Tongue (tissue), 2 donors: ENCODE measurements around the gene GPX4. TPM values are rescaled to one million over a fixed set of nuclear protein-coding genes. Genes with fewer than 3 reads are reported as not detected.

Experiments
- DNase-seq: peaks from one replicate; pipeline ENCODE4 v3.0.0-alpha.2; 2015
- total RNA-seq: library from RNA; depleted of rRNA; stranded (reverse); fragments of >200 nt; gene quantifications from one replicate; pipeline ENCODE4 v1.2.3, GENCODE V29; 2014

The GPX4 gene
- total RNA-seq, 1 donor from 2014 or later = 115 TPM

DNA sequence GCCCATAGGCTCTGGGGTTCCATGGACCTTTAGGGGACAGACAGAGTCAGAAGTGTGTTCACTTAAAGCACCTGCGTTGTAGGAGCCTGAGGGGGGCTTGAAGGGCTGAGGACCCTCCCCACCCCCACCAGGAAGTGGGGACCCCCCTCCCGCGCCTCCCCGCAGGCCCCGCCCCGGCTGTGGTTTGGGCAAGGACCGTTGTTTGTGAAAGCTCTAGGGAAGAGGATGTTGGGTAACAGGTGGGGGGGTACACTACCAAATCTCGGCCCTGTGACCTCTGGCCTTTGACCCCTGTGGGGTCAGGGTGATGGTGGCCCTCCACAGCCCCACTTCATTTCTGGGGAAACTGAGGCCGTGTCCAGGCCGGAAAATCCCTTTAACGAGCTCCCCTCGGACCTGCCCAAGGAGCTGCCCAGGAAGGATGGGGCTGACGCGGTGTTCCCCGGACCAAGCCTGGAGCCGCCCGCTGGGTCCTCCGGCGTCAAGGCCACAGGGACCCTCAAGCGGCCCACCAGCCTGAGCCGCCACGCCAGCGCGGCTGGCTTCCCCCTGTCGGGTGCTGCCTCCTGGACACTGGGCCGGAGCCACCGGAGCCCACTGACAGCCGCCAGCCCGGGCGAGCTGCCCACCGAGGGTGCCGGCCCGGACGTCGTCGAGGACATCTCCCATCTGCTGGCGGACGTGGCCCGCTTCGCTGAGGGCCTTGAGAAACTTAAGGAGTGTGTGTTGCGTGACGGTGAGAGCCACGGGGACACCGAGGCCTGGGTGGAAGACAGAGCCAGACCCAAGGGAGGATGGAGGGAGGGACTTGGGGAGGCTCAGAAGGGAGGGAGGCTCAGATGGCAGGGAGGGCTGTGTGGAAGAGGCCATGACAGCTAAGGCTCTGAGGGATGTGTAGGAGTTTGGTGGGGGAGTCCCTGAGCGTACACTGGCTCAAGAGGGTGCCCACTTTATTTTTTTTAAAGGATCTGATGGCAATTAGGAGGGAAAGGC, 35.5 kb upstream of the GPX4 start:
- DNase-seq = no peak

DNA sequence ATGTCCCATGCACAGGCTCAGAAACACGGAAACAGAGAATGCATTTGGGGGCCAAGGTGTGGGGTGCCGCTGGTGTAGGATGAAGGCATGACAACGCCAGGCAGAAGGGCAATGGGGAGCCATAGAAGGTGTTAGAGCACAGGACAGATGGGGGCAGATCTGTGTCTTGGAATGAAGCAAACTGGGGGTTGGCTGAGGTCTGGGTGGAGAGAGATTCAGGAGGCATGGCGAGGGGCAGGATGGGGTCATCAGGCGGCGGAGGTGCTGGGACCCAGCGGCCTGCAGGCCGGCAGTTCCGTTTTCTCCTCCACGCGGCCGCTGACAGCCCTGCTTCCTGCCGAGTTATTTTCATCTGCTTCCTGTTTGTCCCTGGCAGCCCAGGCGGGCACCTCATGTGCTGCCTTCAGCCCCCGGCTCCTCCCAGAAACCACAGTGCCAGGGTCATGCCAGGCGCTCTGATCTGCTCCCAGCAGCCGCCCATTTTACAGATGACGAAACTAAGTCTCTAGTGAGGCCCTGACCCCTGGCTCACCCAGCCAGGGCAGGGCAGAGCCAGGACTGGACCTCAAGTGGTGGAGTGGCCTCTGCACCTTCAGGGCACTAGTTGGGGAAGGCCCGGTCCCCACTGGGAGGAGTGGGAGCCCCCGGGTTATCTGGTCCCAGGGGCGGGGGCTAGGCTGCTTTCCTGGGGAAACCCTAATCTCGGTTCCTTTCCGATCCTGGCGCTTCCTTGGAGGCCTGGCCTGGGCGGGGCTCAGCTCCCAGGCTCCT, 34.6 kb upstream of the GPX4 start:
- DNase-seq = peak; percentile 11

DNA sequence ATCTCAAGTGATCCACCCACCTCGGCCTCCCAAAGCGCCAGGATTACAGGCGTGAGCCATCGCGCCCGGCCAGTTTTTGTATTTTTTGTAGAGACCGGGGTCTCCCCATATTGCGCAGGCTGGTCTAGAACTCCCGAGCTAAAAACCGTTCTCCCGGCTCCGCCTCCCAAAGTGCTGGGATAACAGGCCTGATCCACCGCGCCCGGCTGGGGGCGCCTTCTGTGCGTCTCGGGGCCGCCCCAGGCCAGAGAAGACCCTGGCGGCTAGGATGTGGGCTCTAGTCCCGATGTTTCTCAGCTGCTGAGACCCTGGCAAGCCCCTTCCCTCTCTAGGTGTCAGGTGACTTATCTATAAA, 33.2 kb upstream of the GPX4 start:
- DNase-seq = no peak

DNA sequence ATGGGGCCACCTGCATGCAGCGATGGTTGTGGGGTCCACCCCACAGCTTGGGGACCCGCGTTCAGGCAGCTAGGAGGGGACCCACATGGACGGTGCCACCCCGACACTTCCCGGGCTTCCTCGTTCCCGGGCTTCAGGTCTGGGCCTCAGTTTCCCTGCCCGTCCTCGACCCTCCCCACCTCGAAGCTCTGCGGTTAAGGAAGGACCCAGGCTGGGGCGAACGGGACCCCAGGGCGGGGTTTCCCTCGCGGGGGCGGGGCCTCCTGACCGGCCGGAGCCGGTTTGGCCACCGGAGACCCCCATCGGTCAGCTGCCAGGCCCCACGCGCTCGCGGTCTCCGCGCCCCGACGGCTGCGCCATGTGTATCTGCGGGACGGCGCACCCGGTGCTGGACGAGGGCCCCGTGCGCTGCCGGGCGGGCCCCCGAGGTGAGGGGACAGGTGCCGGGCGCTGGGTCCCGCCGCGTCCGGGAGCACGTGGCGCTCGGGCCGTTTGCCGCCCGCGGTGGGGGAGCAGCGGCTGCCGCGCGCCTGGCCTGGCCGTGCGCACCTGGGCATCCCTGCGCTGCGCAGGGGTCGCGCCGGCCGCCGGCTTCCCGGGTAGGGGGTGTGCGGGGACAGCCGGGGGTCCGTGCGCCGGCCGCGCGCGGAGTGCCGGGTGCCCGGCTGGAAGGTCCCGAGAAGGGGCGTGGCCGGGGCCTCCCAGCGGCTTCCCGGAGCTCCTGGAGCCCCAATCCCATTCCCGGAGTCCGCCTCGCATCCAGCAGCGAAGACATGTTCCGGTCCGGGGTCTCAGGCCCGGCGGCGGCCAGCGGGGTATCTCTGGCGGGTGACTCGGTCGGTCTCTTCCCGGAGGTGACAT, 32.6 kb upstream of the GPX4 start:
- no peak for DNase-seq

DNA sequence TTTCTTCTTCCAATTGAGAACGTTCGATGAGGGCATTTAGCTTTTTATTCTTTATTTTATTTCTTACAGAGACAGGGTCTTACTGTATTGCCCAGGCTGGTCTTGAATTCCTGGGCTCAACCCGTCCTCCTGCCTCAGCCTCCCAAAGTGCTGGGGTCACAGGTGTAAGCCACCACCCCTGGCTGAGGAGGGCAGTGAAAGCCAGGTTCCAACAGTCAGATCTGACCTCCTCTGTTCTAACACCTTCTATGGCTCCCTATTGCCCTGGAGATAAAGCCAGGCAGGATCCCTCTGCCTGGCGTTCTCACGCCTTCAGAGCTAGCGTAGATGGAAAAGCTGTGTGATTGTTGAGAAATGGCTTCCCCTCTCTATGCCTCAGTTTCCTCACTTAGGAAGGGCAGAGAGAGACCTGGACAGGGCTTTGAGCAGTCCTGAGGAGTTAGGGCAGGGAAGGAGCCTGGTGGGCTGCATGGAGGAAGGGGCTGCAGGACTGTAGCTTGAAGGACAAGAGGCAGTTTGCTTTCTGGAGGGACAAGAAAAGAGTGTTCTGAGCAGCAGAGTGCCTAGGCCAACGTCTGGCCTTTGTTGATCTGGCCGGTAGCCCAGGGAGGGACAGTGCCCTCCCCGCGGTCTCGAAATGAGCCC, 31.3 kb upstream of the GPX4 start:
- no peak for DNase-seq

DNA sequence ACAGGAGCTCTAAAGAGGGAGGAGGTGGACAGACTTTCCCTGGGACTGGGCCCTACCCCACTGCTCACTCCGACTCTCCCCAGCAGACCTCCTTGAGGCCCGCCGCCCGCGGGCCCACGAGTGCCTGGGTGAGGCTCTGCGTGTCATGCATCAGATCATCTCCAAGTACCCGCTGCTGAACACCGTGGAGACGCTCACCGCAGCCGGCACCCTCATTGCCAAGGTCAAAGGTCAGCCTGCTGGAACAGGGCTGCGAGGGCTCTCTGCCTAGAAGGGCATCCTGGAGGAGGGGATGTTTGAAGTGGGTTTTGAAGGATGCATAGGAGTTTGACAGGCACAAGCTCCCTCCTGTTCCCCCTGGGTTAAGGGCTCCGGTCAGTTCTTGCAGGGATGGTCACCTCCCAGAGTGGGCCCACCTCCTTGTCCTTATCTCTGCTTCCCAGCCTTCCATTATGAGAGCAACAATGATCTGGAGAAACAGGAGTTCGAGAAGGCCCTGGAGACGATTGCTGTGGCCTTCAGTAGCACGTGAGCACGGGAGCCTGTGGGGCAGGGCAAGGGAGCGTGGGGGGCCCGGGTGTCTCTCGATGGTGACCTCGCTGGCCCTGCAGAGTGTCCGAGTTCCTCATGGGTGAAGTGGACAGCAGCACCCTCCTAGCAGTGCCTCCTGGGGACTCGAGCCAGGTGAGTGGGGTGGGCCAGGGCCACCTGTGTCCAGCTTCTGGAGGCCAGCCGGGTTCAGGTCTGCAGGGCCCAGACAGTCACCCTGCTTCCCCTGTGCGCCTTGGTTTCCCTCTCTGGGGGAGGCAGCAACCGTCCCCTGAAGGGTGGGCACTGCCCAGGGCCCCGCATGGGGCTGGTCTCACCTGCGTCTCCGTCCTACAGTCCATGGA, 30.5 kb upstream of the GPX4 start:
- DNase-seq = no peak

DNA sequence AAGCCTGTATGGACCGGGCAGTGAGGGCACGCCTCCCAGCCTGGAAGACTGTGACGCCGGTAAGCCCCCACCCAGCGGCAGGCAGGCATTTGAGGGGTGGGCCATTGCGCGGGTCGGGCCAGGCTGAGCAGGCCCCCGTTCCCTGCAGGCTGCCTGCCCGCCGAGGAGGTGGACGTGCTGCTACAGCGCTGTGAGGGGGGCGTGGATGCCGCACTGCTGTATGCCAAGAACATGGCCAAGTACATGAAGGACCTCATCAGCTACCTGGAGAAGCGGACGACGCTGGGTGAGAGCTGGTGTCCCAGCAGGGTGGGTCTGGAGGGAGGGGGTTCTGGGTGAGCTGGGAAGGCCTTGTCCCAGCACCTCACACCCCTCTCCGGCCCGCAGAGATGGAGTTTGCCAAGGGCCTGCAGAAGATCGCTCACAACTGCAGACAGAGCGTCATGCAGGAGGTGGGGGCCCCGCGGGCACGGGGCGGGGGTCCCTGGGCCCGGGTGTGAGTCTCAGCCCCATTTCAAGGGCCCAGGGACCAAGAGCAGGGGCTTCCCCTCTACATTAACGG, 29.8 kb upstream of the GPX4 start:
- DNase-seq = no peak

DNA sequence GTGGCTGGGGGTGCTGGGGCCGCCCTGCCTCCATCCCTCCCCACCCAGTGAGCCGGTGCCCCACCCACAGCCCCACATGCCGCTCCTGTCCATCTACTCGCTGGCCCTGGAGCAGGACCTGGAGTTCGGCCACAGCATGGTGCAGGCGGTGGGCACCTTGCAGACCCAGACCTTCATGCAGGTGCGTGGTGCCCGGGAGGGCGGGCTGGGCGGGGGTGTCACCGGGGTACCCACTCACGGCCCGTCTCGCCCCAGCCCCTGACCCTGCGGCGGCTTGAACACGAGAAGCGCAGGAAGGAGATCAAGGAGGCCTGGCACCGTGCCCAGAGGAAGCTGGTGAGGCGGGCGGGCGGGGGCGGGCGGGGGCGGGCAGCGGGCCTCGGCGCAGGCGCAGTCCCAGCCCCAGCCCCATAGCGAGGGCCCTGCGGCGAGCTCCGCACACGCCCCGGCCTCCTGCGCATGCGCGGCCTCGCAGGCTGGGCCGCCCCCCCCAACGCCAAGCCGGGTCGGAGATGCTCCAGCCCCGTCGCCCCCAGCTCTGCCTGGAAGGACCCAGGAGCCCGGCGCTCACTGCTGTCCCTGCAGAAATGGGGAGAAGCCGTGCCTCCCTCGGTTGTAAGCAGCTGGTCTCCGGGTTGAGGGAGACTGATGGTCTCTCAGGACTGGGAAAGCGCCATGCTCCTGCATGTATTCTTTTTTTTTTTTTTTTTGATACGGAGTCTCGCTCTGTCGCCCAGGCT, 29.1 kb upstream of the GPX4 start:
- DNase-seq = peak; percentile 20

DNA sequence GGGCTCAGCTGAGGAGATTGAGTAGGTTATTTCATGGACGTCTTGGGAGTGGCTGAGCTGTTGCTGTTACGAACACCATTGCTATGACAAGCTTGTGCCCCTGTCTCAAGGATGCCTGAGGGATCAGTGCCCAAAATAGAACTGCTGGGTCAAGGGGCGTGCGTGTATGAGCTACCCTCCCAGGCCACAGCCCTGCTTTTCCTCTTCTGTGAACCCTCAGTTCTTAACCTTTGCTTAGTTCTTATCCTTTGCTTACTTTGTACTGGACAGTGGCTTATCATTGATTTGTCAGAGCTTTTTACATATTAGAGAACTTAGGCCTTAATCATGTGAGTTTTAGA, 27.8 kb upstream of the GPX4 start:
- no peak for DNase-seq

DNA sequence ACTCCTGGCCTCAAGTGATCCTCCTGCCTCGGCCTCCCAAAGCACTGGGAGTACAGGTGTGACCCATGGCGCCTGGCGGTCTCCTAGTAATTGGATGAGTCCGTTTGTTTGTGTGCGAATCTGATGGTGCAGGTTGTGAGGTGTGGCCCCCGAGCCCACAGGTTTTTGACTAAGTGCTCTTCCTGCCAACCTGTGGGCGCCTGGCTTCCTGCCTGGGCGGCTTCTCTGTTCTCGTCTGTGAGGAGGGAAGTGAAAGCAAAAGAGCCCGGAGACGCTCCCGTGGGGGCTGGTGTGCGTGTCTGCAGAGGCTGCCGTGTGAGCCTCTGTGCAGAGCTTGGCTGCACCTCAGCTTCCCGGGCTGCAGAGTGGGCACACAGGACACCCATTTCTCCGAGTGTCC, 26.8 kb upstream of the GPX4 start:
- DNase-seq = peak; percentile 9

DNA sequence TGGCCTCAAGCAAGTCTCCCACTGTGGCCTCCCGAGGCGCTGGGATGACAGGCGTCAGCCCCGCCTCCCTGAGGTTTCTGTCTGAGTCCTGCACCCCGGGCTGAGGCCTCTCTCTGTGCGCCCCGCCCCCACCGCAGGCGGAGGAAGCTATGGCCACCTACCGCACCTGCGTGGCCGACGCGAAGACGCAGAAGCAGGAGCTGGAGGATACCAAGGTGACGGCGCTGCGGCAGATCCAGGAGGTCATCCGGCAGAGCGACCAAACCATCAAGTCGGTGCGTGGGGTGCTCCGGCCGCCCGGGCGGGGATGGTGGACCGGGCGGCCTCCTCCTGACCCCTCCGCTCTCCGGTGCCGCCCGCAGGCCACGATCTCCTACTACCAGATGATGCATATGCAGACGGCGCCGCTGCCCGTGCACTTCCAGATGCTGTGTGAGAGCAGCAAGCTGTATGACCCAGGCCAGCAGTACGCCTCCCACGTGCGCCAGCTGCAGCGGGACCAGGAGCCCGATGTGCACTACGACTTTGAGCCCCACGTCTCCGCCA, 24.2 kb upstream of the GPX4 start:
- no peak for DNase-seq

DNA sequence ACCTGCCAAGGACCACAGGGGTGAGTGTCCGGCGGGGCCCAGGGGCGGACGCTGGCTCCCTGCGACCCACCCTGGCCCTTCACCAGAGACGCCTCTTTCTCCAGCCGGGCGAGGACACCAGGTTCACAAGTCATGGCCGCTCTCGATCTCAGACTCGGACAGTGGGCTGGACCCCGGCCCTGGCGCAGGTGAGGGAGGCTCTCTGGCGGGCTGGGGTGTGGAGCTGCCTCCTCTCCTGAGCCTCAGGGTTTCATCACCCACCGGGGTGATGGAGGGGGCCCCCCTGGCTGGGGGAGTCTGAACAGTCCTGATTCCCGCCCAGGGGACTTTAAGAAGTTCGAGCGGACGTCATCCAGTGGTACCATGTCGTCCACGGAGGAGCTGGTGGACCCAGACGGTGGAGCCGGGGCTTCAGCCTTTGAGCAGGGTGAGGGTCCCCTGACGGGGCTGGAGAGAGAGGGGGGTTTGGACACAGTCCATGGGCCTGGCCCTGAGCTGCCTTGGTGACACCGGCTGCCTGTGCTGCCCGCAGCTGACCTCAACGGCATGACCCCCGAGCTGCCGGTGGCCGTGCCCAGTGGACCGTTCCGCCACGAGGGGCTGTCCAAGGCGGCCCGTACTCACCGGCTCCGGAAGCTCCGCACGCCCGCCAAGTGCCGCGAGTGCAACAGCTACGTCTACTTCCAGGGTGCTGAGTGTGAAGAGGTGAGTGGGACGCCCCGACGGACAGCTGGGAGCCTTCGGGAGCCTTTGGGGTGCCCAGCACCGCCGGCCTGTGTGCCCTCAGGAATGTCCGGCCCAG, 23.2 kb upstream of the GPX4 start:
- no peak for DNase-seq

DNA sequence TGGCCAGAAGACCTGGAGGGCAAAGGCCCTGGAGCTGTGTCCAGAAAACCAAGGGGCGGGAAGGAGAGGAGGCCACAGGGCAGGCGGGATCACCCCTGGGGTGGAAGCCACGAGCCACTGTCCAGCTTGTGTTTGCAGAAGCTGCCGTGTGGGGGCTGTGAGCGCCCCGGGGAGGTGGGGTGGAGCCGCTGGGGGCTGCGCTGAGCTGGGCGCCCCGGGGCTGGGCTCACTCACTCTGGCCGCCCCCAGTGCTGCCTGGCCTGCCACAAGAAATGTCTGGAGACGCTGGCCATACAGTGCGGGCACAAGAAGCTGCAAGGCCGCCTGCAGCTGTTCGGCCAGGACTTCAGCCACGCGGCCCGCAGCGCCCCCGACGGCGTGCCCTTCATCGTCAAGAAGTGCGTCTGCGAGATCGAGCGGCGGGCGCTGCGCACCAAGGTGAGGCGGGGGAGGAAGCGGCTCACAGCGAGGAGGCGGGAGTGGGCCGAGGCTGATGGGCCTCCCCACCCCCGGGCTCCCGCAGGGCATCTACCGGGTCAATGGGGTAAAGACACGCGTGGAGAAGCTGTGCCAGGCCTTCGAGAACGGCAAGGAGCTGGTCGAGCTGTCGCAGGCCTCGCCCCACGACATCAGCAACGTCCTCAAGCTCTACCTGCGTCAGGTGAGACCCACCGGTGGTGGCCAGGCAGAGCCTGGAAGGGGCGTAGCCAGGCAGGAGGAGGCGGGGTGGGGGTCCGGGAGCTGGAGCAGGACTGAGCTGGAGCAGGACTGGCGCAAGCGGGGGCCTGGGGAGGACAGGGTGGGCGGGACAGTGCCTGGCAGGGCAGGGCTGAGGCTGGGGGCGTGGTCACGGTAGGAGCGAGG, 22.3 kb upstream of the GPX4 start:
- no peak for DNase-seq

DNA sequence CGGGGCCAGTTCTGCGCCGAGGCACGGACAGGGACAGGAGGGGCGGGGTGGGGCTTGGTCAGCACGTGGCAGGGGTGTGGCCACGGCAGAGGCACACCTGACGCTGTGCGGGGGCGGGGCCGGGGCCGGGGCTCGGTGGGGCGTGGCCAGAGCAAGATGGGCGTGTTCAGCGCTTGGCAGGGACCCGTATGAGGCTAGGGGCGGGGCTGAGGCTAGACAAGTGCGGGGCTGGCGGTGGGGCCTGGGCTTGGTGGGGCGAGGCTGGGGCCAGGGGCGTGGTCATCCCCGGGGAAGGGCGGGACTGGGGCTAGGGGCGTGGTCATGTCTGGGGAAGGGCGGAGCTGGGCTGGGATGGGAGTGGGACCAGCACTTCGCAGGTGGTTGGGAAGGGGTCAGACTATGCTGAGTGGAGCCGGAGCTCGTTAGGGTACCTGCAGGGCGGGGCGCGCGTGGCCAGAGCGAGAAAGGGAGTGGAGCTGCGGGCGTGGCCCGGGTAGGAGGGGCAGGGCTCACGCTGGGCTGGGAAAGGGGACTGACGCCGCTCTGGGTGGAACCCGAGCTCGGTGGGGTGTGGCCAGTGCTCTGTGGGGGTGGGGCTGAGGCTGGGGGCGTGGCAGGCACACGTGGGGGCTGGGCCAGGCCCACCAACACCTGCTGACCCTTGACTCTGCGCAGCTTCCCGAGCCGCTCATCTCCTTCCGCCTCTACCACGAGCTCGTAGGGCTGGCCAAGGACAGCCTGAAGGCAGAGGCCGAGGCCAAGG, 21.4 kb upstream of the GPX4 start:
- DNase-seq = peak; percentile 69

DNA sequence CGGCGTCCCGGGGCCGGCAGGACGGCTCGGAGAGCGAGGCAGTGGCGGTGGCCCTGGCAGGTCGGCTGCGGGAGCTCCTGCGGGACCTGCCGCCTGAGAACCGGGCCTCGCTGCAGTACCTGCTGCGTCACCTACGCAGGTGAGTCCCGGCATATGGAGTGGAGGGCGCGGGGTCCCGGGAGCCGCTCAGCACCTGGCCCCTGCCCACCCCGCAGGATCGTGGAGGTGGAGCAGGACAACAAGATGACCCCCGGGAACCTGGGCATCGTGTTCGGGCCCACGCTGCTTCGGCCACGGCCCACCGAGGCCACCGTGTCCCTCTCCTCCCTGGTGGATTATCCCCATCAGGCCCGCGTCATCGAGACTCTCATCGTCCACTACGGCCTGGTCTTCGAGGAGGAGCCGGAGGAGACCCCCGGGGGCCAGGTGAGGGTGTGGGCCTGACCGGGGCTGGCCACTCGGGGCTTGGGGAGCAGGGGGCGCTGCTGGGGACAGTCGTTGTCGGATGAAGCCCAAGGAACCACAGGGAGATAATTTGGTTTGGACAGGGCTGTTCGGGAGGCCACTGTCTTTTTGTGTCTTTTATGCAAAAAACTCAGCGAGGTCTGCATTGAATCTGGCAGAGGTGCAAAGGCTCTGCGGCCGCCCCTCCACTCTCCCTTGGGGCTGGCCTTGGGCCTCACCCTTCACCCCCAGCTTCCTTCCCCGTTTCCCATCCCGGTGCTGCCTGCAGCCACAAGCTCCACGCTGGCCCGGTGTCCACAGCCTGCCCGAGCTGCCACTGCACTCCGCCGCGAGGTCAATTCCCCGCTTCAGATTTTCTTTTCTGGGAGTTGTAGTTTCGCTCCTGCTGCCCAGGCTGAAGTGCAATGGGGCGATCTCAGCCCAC, 20.6 kb upstream of the GPX4 start:
- no peak for DNase-seq
